Transverse colon (tissue), 1 donor: ENCODE measurements around the gene ZNF789.

Source experiments
- EP300 ChIP-seq: sonication (generic); formaldehyde crosslinking; IDR thresholded peaks from one replicate; pipeline ENCODE4 v1.6.1; 2017; ENCODE audit warnings: antibody characterized with exemption, low read depth
- POLR2A ChIP-seq: fragments of 450-650 bp; IDR thresholded peaks from one replicate; pipeline ENCODE4 v1.6.1; 2016; ENCODE audit warnings: antibody characterized with exemption, mild to moderate bottlenecking, moderate library complexity

DNA sequence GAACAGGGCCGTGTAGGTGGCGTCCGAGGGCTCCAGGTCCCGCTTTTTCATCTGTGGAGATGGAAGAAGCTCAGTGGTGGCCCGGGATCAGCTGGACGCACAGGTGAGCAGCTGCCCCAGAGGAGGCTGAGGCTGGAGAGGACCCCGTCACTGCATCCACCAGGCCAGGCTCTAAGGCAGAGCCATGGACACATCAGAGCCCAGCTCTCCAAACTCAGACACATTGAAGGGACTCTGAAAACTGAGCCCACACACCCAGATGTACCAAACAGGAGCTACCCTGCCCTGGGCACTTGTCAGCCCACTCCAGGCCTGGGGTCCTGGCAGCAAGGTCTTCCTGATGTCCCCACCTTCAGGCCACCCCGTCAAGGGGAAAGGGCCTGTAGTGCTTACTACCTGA is 42.9 kb upstream of the ZNF789 start:
- TF ChIP-seq EP300 = no peak
- TF ChIP-seq POLR2A = no peak
